Measurements from ENCODE around the gene PKP1.

PKP1 gene

GRCh38 chr1:201251851-201252430, 31.4 kb upstream of the PKP1 start:
- H3K4me1 ChIP-seq (ENCODE audit: low read depth, poor library complexity, severe bottlenecking), result no peaks in the 10 kb centered on the region
- no peak overlapping the region for H3K4me3 ChIP-seq (IDR thresholded peaks at IDR 0.05; ENCODE audit: insufficient read depth, low read depth, low read length)
- no peaks in the 10 kb centered on the region for H3K79me2 ChIP-seq (ENCODE audit: insufficient read depth, low read depth)
- no peaks in the 10 kb centered on the region for H4K20me1 ChIP-seq (ENCODE audit: insufficient read depth)
- no peak for TF ChIP-seq CTCF (conservative IDR thresholded peaks at IDR 0.05; ENCODE audit: low read depth, low read length)
- H3K4me2 ChIP-seq, result no peak overlapping the region
- H3K36me3 ChIP-seq (ENCODE audit: insufficient read depth), result no peaks in the 10 kb centered on the region
- no peak overlapping the region for H3K27ac ChIP-seq
- H3K9ac ChIP-seq, result no peak overlapping the region
- no peak overlapping the region for H2AFZ ChIP-seq (ENCODE audit: low read depth)
- no peaks in the 10 kb centered on the region for H3K27me3 ChIP-seq (ENCODE audit: insufficient read depth, low read depth)

DNA sequence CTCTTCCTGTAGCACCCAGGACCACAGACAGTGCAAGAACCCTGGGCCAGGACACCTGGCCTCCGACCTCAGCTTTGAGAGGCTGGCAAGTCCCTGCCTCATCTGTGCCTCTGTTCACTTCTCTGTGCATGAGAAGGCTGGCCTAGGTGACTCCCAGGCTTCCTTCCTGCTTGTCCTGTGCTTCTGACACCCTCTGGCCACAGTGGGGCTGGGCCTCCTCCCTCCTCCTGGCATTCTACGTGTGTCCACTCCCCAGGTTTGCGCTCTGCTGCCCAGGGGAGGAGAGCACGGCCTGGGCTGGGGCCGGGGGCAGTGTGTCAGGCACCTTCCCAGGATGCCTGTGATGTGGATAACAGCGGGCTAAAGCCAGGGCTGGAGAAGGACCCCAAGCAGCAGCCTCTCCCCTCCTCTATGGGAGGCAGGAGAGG, 30.3 kb upstream of the PKP1 start:
- no peak overlapping the region for H3K4me3 ChIP-seq (IDR thresholded peaks at IDR 0.05; ENCODE audit: insufficient read depth, low read depth, low read length)
- no peaks in the 10 kb centered on the region; the same call in 1 of the 2 replicates for H3K27me3 ChIP-seq (ENCODE audit: insufficient read depth, low read depth)
- H3K9ac ChIP-seq, result no peak overlapping the region
- no peak overlapping the region for H3K27ac ChIP-seq
- H3K79me2 ChIP-seq (ENCODE audit: insufficient read depth, low read depth), result no peaks in the 10 kb centered on the region
- H3K4me1 ChIP-seq (ENCODE audit: low read depth, poor library complexity, severe bottlenecking), result no peaks in the 10 kb centered on the region
- no peaks in the 10 kb centered on the region for H4K20me1 ChIP-seq (ENCODE audit: insufficient read depth)
- H3K36me3 ChIP-seq (ENCODE audit: insufficient read depth), result no peaks in the 10 kb centered on the region
- no peak overlapping the region for H3K4me2 ChIP-seq
- TF ChIP-seq CTCF (conservative IDR thresholded peaks at IDR 0.05; ENCODE audit: low read depth, low read length), result no peak
- H2AFZ ChIP-seq (ENCODE audit: low read depth), result no peak overlapping the region

- no peak for TF ChIP-seq CTCF (conservative IDR thresholded peaks at IDR 0.05; ENCODE audit: low read depth, low read length)
- no peaks in the 10 kb centered on the region for H4K20me1 ChIP-seq (ENCODE audit: insufficient read depth)
- no peak overlapping the region for H3K9ac ChIP-seq
- H3K36me3 ChIP-seq (ENCODE audit: insufficient read depth), result no peaks in the 10 kb centered on the region
- H3K79me2 ChIP-seq (ENCODE audit: insufficient read depth, low read depth), result no peaks in the 10 kb centered on the region
- H3K4me1 ChIP-seq (ENCODE audit: low read depth, poor library complexity, severe bottlenecking), result no peaks in the 10 kb centered on the region
- no peaks in the 10 kb centered on the region; the same call in 1 of the 2 replicates for H3K27me3 ChIP-seq (ENCODE audit: insufficient read depth, low read depth)
- H3K4me2 ChIP-seq, result no peak overlapping the region
- no peak overlapping the region for H3K27ac ChIP-seq
- H3K4me3 ChIP-seq (IDR thresholded peaks at IDR 0.05; ENCODE audit: insufficient read depth, low read depth, low read length), result no peak overlapping the region
- H2AFZ ChIP-seq (ENCODE audit: low read depth), result peak overlapping the region; percentile 8; the same call in 1 of the 2 replicates
These were observed 29.9 kb upstream of the PKP1 start for GRCh38 chr1:201253411-201253810.

- no peak overlapping the region for H3K9ac ChIP-seq
- no peaks in the 10 kb centered on the region for H4K20me1 ChIP-seq (ENCODE audit: insufficient read depth)
- H3K36me3 ChIP-seq (ENCODE audit: insufficient read depth), result no peaks in the 10 kb centered on the region
- no peak for TF ChIP-seq CTCF (conservative IDR thresholded peaks at IDR 0.05; ENCODE audit: low read depth, low read length)
- no peaks in the 10 kb centered on the region; the same call in 1 of the 2 replicates for H3K27me3 ChIP-seq (ENCODE audit: insufficient read depth, low read depth)
- no peak overlapping the region for H3K4me2 ChIP-seq
- no peak overlapping the region for H3K4me3 ChIP-seq (IDR thresholded peaks at IDR 0.05; ENCODE audit: insufficient read depth, low read depth, low read length)
- H3K27ac ChIP-seq, result no peak overlapping the region
- H2AFZ ChIP-seq (ENCODE audit: low read depth), result peak overlapping the region; percentile 14; the same call in 1 of the 2 replicates
- no peaks in the 10 kb centered on the region for H3K4me1 ChIP-seq (ENCODE audit: low read depth, poor library complexity, severe bottlenecking)
- no peaks in the 10 kb centered on the region for H3K79me2 ChIP-seq (ENCODE audit: insufficient read depth, low read depth)
These were observed 29.2 kb upstream of the PKP1 start for GRCh38 chr1:201253906-201254624.

Data from KMS-11 (cell line).